ENCODE results near the gene APOBEC3G.

The APOBEC3G gene

GRCh38 chr22:39101226-39101625, 24.2 kb downstream of the APOBEC3G start:
- Histone ChIP-seq H3K27me3 (replicated peaks) (no peaks in the 10 kb centered on the region), H3K36me3 (replicated peaks) (no peaks in the 10 kb centered on the region), H3K27ac (no peak overlapping the region), H3K4me3 (ENCODE audit: low read depth, low read length) (no peak overlapping the region)
- no peak for DNase-seq
- TF ChIP-seq CTCF (IDR thresholded peaks at IDR 0.05; ENCODE audit: low read depth, low read length, missing control alignments), result no peak
- in situ Hi-C loops (cut with HindIII; ENCODE audit: low pct_ligation_motif_present, low sequenced_read_pairs), result no loop called here

GRCh38 chr22:39103431-39103830, 26.4 kb downstream of the APOBEC3G start:
- H3K27me3 ChIP-seq (replicated peaks), result no peaks in the 10 kb centered on the region
- TF ChIP-seq CTCF (IDR thresholded peaks at IDR 0.05; ENCODE audit: low read depth, low read length, missing control alignments), result no peak
- H3K4me3 ChIP-seq (ENCODE audit: low read depth, low read length), result no peak overlapping the region
- in situ Hi-C loops (cut with HindIII; ENCODE audit: low pct_ligation_motif_present, low sequenced_read_pairs), result no loop called here
- H3K27ac ChIP-seq, result no peak overlapping the region
- H3K36me3 ChIP-seq (replicated peaks), result no peaks in the 10 kb centered on the region
- DNase-seq, result no peak

- H3K4me3 ChIP-seq (ENCODE audit: low read depth, low read length), result no peak overlapping the region
- peaks cover 4% of the 10 kb centered on the region for H3K27me3 ChIP-seq (replicated peaks)
- TF ChIP-seq CTCF (IDR thresholded peaks at IDR 0.05; ENCODE audit: low read depth, low read length, missing control alignments), result no peak
- in situ Hi-C loops (cut with HindIII; ENCODE audit: low pct_ligation_motif_present, low sequenced_read_pairs), result no loop called here
- DNase-seq, result no peak
- no peaks in the 10 kb centered on the region for H3K36me3 ChIP-seq (replicated peaks)
- no peak overlapping the region for H3K27ac ChIP-seq
Measured at GRCh38 chr22:39106326-39106725, 29.3 kb downstream of the APOBEC3G start.

GRCh38 chr22:39108487-39108886, 31.4 kb downstream of the APOBEC3G start:
- no peak overlapping the region for H3K27ac ChIP-seq
- in situ Hi-C loops (cut with HindIII; ENCODE audit: low pct_ligation_motif_present, low sequenced_read_pairs), result no loop called here
- no peaks in the 10 kb centered on the region for H3K36me3 ChIP-seq (replicated peaks)
- H3K27me3 ChIP-seq (replicated peaks), result peaks cover 5% of the 10 kb centered on the region
- no peak for TF ChIP-seq CTCF (IDR thresholded peaks at IDR 0.05; ENCODE audit: low read depth, low read length, missing control alignments)
- no peak overlapping the region for H3K4me3 ChIP-seq (ENCODE audit: low read depth, low read length)
- no peak for DNase-seq

GRCh38 chr22:39109361-39109760, 32.3 kb downstream of the APOBEC3G start:
- TF ChIP-seq CTCF (IDR thresholded peaks at IDR 0.05; ENCODE audit: low read depth, low read length, missing control alignments), result no peak
- Histone ChIP-seq H3K4me3 (ENCODE audit: low read depth, low read length) (no peak overlapping the region), H3K27me3 (replicated peaks) (peaks cover 6% of the 10 kb centered on the region), H3K36me3 (replicated peaks) (no peaks in the 10 kb centered on the region), H3K27ac (no peak overlapping the region)
- no peak for DNase-seq
- in situ Hi-C loops (cut with HindIII; ENCODE audit: low pct_ligation_motif_present, low sequenced_read_pairs), result no loop called here

All from brain microvascular endothelial cell (primary cell).